Sigmoid colon (tissue), 7 donors: ENCODE results near the gene C2. TPM values are rescaled to one million over a fixed set of nuclear protein-coding genes. Genes with fewer than 3 reads are reported as not detected.

Experiments
- DNase-seq: peaks from one replicate; pipeline ENCODE4 v3.0.0-alpha.2; 2019
- H3K27ac ChIP-seq, 4 donors: fragments of 200-600 bp; sonication (generic); one replicate each; pipeline ENCODE4 v1.5.1; 2016 to 2019; ENCODE audit warnings: mild to moderate bottlenecking in 1 of 4
- H3K27me3 ChIP-seq, 3 donors: fragments of 200-600 bp; sonication (generic); one replicate each; pipeline ENCODE4 v1.5.1; 2019; ENCODE audit warnings: mild to moderate bottlenecking in 1 of 3
- H3K36me3 ChIP-seq, 4 donors: fragments of 200-600 bp; sonication (generic); one replicate each; pipeline ENCODE4 v1.5.1; 2016 to 2019
- H3K4me1 ChIP-seq, 4 donors: fragments of 200-600 bp; sonication (generic); one replicate each; pipeline ENCODE4 v1.5.1; 2017 to 2019
- H3K4me3 ChIP-seq, 4 donors: fragments of 200-600 bp; sonication (generic); one replicate each; pipeline ENCODE4 v1.5.1; 2017 to 2019; ENCODE audit warnings: mild to moderate bottlenecking in 2 of 4, moderate library complexity in 1 of 4
- H3K9me3 ChIP-seq, 4 donors: fragments of 200-600 bp in 3 of 4; sonication (generic) in 3 of 4; one replicate each; pipeline versions ENCODE4 v1.5.1 to v1.6.1; 2013 to 2019
- CTCF ChIP-seq, 4 experiments: fragments of 450-650 bp in 3 of 4; fragments of 200-600 bp in 1 of 4; IDR thresholded peaks; one replicate each; pipeline ENCODE4 v1.5.1; 2016 to 2019; ENCODE audit warnings: antibody characterized with exemption in 4 of 4, mild to moderate bottlenecking in 3 of 4, moderate library complexity in 2 of 4
- EP300 ChIP-seq, 4 donors: sonication (generic); formaldehyde crosslinking; IDR thresholded peaks; one replicate each; pipeline ENCODE4 v1.6.1; 2017; ENCODE audit warnings: antibody characterized with exemption in 4 of 4
- POLR2A ChIP-seq, 2 donors: fragments of 450-650 bp; IDR thresholded peaks; one replicate each; pipeline ENCODE4 v1.6.1; 2016; ENCODE audit warnings: antibody characterized with exemption in 2 of 2, mild to moderate bottlenecking in 2 of 2, moderate library complexity in 2 of 2
- POLR2AphosphoS5 ChIP-seq, 4 donors: sonication (generic); formaldehyde crosslinking; IDR thresholded peaks; one replicate each; pipeline ENCODE4 v1.6.1; 2017; ENCODE audit warnings: antibody characterized with exemption in 4 of 4
- WGBS, 2 donors: extraction: QIAGEN DNeasy Blood & Tissue Kit; methylation state at CpG; one replicate each; pipeline ENCODE4 v1.1.7; 2013; 5-methylcytosine and 5-hydroxymethylcytosine counted together
- intact Hi-C: fragments of 100-400 bp; cut with DNase I; formaldehyde crosslinking; loops from one replicate; pipeline ENCODE4 v1.15.1; 2023
- polyA plus RNA-seq, 3 donors: library from polyadenylated mRNA; stranded (reverse); fragments of 200-250 nt; gene quantifications; one replicate each; pipeline ENCODE4 v1.2.3, GENCODE V29; 2013
- total RNA-seq, 4 donors: library from RNA; depleted of rRNA; stranded (reverse); fragments of >200 nt; gene quantifications; one replicate each; pipeline ENCODE4 v1.1.0, GENCODE V29; 2016
- donor health status: healthy with polysubstance abuse.
- donor health status: Bipolar disorder and iron deficiency.
- donor health status: healthy.

The C2 gene
- total and polyA plus RNA-seq, 7 donors = 4.9 to 39.2 (median 15.7) TPM

GRCh38 chr6:31879901-31880300, 47.6 kb upstream of the C2 start:
- H3K27me3 ChIP-seq = no peaks in the 10 kb centered on the region
- WGBS, 2 donors = 27 to 69% methylated on average over 10 of the region's 10 CpGs
- no peak overlapping the region for H3K27ac ChIP-seq
- H3K9me3 ChIP-seq = no peaks in the 10 kb centered on the region
- no peak for DNase-seq
- peaks cover 44 to 56% (median 49%) of the 10 kb centered on the region in 4 donors for H3K36me3 ChIP-seq
- no peak overlapping the region for H3K4me3 ChIP-seq
- peaks cover 0 to 6% (median 3%) of the 10 kb centered on the region in 4 donors for H3K4me1 ChIP-seq
- TF ChIP-seq POLR2AphosphoS5 (IDR thresholded peaks at IDR 0.05) (no peak), EP300 (IDR thresholded peaks at IDR 0.05) (no peak), CTCF (IDR thresholded peaks at IDR 0.05) (no peak), POLR2A (IDR thresholded peaks at IDR 0.05) (no peak)
- intact Hi-C loops = no loop called here

- Histone ChIP-seq H3K27ac (no peak overlapping the region), H3K27me3 (no peaks in the 10 kb centered on the region), H3K36me3 (peaks cover 45 to 63% (median 51%) of the 10 kb centered on the region in 4 donors), H3K4me3 (no peak overlapping the region), H3K4me1 (no peaks in the 10 kb centered on the region), H3K9me3 (no peaks in the 10 kb centered on the region)
- 91 to 92% methylated on average over 10 of the region's 10 CpGs for WGBS, 2 donors
- no peak for TF ChIP-seq POLR2A (IDR thresholded peaks at IDR 0.05)
- no peak for TF ChIP-seq POLR2AphosphoS5 (IDR thresholded peaks at IDR 0.05)
- TF ChIP-seq EP300 (IDR thresholded peaks at IDR 0.05) = no peak
- TF ChIP-seq CTCF (IDR thresholded peaks at IDR 0.05) = no peak
- DNase-seq = no peak
- intact Hi-C loops = no loop called here
These were observed 46.9 kb upstream of the C2 start for GRCh38 chr6:31880616-31881015.

GRCh38 chr6:31881136-31881859, 46.2 kb upstream of the C2 start:
- TF ChIP-seq POLR2A (IDR thresholded peaks at IDR 0.05) (no peak), POLR2AphosphoS5 (IDR thresholded peaks at IDR 0.05) (no peak), EP300 (IDR thresholded peaks at IDR 0.05) (no peak), CTCF (IDR thresholded peaks at IDR 0.05) (no peak)
- DNase-seq = no peak
- intact Hi-C loops = no loop called here
- Histone ChIP-seq H3K27ac (no peak overlapping the region), H3K4me1 (no peaks in the 10 kb centered on the region), H3K27me3 (no peaks in the 10 kb centered on the region), H3K4me3 (no peak overlapping the region), H3K9me3 (no peaks in the 10 kb centered on the region), H3K36me3 (peaks cover 46 to 70% (median 55%) of the 10 kb centered on the region in 4 donors)
- WGBS, 2 donors = 89 to 93% methylated on average over 9 of the region's 9 CpGs

GRCh38 chr6:31882344-31882743, 45.2 kb upstream of the C2 start:
- TF ChIP-seq CTCF (IDR thresholded peaks at IDR 0.05) (no peak), POLR2A (IDR thresholded peaks at IDR 0.05) (no peak), POLR2AphosphoS5 (IDR thresholded peaks at IDR 0.05) (no peak), EP300 (IDR thresholded peaks at IDR 0.05) (no peak)
- DNase-seq = no peak
- Histone ChIP-seq H3K4me3 (no peak overlapping the region), H3K27me3 (no peaks in the 10 kb centered on the region), H3K4me1 (no peaks in the 10 kb centered on the region), H3K27ac (no peak overlapping the region), H3K9me3 (no peaks in the 10 kb centered on the region), H3K36me3 (peaks cover 56 to 80% (median 64%) of the 10 kb centered on the region in 4 donors)
- 76 to 86% methylated on average over 6 of the region's 6 CpGs for WGBS, 2 donors
- intact Hi-C loops = no loop called here
